Measurements from ENCODE around the gene CD2AP.

CD2AP gene

GRCh38 chr6:47671777-47672176, 194.2 kb downstream of the CD2AP start:
- no peak for DNase-seq (ENCODE audit: low read depth in 1 of 2, low spot score in 1 of 2)
- H3K4me3 ChIP-seq (replicated peaks; ENCODE audit: insufficient read depth, low read length): no peak overlapping the region
- H3K27me3 ChIP-seq (ENCODE audit: insufficient read depth, poor library complexity, severe bottlenecking): no peaks in the 10 kb centered on the region
- TF ChIP-seq REST (IDR thresholded peaks at IDR 0.05; ENCODE audit: insufficient replicate concordance, low read depth) (no peak), GABPA (IDR thresholded peaks at IDR 0.05; ENCODE audit: low read depth) (no peak), POLR2AphosphoS5 (IDR thresholded peaks at IDR 0.05; ENCODE audit: low read depth) (no peak), SPI1 (IDR thresholded peaks at IDR 0.05; ENCODE audit: borderline replicate concordance, low read depth) (no peak), CTCF (IDR thresholded peaks at IDR 0.05; ENCODE audit: insufficient read depth, low read length) (no peak)
- H3K27ac ChIP-seq (replicated peaks): no peak overlapping the region

DNA sequence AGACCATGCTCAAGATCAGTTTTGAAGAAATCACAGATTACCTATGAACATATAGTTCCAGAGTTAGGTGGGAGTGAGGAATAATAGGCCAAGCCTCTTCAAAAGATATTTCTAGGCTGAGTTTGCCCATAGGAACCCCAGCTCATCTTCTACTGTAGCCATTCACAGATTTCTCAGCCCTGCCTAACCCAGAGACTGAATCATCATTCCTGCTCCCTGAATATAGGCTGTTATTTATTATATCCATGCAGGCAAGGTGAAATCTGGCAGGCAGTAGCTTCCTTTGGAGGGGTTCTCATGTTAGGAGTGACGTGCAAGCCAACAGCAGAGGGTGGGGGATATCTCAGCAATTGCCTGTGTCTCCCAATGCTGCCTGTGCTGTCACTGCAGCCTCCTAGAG, 195.2 kb downstream of the CD2AP start:
- Histone ChIP-seq H3K27ac (replicated peaks) (no peak overlapping the region), H3K4me3 (replicated peaks; ENCODE audit: insufficient read depth, low read length) (no peak overlapping the region), H3K27me3 (ENCODE audit: insufficient read depth, poor library complexity, severe bottlenecking) (no peaks in the 10 kb centered on the region)
- DNase-seq (ENCODE audit: low read depth in 1 of 2, low spot score in 1 of 2): no peak
- TF ChIP-seq CTCF (IDR thresholded peaks at IDR 0.05; ENCODE audit: insufficient read depth, low read length) (no peak), POLR2AphosphoS5 (IDR thresholded peaks at IDR 0.05; ENCODE audit: low read depth) (no peak), REST (IDR thresholded peaks at IDR 0.05; ENCODE audit: insufficient replicate concordance, low read depth) (no peak), GABPA (IDR thresholded peaks at IDR 0.05; ENCODE audit: low read depth) (no peak), SPI1 (IDR thresholded peaks at IDR 0.05; ENCODE audit: borderline replicate concordance, low read depth) (no peak)

DNA sequence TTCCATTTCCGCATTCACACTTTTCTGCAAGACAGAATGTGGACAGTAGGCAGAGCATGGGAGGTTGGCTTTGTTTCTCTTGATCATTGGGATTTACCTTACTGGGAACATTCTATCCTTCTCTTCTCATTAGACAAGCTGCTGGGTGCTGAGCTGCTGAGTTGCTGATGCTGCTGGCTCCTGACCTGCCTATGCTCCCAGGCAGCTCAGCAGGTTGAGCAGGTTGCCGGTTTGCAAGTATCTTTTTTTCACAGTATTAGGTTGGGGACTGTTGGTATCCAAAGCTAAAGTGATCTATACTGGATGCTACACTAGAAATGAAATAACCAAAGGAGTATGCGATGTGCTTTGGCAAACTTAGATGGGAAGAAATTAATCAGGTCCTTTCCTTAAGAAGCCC, 197.1 kb downstream of the CD2AP start:
- Histone ChIP-seq H3K27me3 (ENCODE audit: insufficient read depth, poor library complexity, severe bottlenecking) (no peaks in the 10 kb centered on the region), H3K27ac (replicated peaks) (no peak overlapping the region), H3K4me3 (replicated peaks; ENCODE audit: insufficient read depth, low read length) (no peak overlapping the region)
- TF ChIP-seq CTCF (IDR thresholded peaks at IDR 0.05; ENCODE audit: insufficient read depth, low read length) (no peak), REST (IDR thresholded peaks at IDR 0.05; ENCODE audit: insufficient replicate concordance, low read depth) (no peak), POLR2AphosphoS5 (IDR thresholded peaks at IDR 0.05; ENCODE audit: low read depth) (no peak), GABPA (IDR thresholded peaks at IDR 0.05; ENCODE audit: low read depth) (no peak), SPI1 (IDR thresholded peaks at IDR 0.05; ENCODE audit: borderline replicate concordance, low read depth) (no peak)
- no peak for DNase-seq (ENCODE audit: low read depth in 1 of 2, low spot score in 1 of 2)

Data from HL-60 (cell line).